ENCODE results near the gene CDADC1. TPM values are rescaled to one million over a fixed set of nuclear protein-coding genes. Genes with fewer than 3 reads are reported as not detected.
"Not testable (repeated sequence)": the region's sequence is repeated elsewhere in the genome, so short reads cannot be mapped to it uniquely, and the experiment has no call there.

Gene CDADC1
- total RNA-seq, 1 donor from 2014 or later = 9.5 TPM

DNA sequence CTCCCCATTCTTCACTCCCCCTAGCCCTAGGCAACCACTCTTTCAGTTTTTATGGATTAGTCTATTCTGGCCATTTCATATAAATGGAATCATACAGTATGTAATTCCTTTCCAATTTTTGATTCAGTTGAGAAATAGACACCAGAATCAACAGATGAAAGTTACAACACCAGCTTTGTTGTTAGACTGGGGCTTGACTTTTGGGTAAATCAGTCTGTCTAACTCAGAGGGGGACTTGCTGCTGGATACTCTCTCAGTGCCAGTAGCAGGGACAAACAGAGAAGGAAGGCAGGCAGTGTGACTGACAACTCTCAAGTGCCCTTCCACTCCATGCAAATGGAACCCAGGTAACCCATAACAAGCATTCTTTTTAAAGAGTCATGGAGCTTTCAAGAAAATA, 40.7 kb downstream of the CDADC1 start:
- DNase-seq = no peak
- Mint-ChIP-seq H3K27me3 (no peaks in the 10 kb centered on the region), H3K27ac (no peak overlapping the region), H3K9me3 (no peaks in the 10 kb centered on the region), H3K36me3 (ENCODE audit: low read depth) (peaks cover 6% of the 10 kb centered on the region), H3K4me3 (no peak overlapping the region), H3K4me1 (peaks cover 5% of the 10 kb centered on the region)
- intact Hi-C loops (cut with micrococcal nuclease) = no loop called here

DNA sequence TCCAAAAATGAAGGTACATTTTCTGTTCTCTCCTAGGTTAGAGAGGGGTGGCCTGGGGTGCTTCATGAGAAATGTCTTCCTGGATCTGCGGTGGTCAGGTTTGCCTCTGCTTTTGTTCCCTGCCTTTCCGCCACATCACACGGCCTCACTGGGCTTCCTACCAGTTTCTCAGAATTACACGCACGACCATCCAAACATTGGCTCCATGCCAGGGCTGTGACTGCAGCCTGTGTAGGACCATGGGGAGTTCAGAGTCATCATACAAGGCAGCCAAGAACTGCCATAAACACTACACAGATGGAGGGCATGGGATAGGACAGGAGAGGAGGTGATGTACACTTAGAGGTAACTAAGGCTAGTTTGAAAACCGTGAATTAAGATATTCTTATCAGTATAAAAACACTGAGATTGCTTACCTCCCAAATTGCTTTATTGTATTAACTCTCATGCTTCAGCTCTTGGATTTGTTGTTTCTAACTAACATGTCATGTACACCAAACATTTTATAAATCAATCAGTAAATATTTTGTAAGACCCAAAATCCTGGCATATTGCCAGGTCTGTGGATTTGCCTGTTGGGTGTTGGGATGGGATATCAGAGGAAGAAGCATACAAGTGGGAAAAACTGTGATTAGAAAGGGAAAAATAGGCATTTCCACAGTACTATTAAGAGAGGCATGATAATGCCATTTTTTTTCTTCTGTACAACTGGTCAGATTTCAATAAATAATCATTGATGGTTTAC, 45.2 kb downstream of the CDADC1 start:
- H3K9me3 Mint-ChIP-seq = no peaks in the 10 kb centered on the region
- DNase-seq = peak; percentile 63
- no peak overlapping the region for H3K4me3 Mint-ChIP-seq
- no peaks in the 10 kb centered on the region for H3K27me3 Mint-ChIP-seq
- H3K27ac Mint-ChIP-seq = peak overlapping the region; percentile 4
- intact Hi-C loops (cut with micrococcal nuclease) = no loop called here
- H3K4me1 Mint-ChIP-seq = peaks cover 5% of the 10 kb centered on the region
- H3K36me3 Mint-ChIP-seq (ENCODE audit: low read depth) = peaks cover 6% of the 10 kb centered on the region

DNA sequence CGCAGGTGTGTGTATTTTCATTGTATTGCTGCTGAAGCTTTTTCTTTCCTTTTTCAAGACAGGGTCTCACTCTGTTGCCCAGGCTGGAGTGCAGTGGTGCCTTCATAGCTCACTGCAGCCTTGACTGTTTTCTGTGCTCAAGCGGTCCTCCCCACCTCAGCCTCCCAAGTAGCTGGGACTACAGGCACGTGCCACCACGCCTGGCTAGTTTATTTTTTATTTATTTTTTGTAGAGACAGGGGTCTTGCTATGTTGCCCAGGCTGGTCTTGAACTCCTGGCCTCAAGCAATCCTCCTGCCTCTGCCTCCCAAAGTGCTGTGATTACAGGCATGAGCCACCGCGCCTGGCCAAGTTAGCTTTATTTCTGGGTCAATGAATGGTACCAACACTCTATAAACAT, 47.0 kb downstream of the CDADC1 start:
- intact Hi-C loops (cut with micrococcal nuclease); H3K4me1 Mint-ChIP-seq; H3K9me3 Mint-ChIP-seq; H3K4me3 Mint-ChIP-seq; H3K27ac Mint-ChIP-seq; DNase-seq; H3K27me3 Mint-ChIP-seq; H3K36me3 Mint-ChIP-seq (ENCODE audit: low read depth): not testable (repeated sequence)

DNA sequence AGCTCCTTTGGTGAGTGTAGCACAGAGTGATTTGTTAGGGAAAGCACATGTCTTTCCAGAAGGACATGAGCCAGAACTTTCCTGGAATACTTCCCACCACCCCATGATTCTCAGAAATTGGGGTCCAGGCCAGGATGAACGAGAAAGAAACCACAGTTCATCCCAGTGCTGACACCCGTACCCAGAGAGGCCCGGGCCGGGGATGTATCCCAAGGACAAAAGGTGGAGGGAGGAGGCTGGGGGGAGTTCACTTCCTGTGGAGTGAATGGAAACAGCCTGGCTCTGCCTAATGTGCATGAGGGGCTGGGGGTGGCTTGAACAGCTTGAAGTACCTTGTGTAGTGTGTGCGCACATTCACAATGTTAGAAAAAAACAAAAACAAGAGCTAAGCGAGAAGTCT, 47.5 kb downstream of the CDADC1 start:
- H3K36me3 Mint-ChIP-seq (ENCODE audit: low read depth) = peaks cover 3% of the 10 kb centered on the region
- DNase-seq = no peak
- H3K27me3 Mint-ChIP-seq = no peaks in the 10 kb centered on the region
- no peak overlapping the region for H3K4me3 Mint-ChIP-seq
- H3K9me3 Mint-ChIP-seq = no peaks in the 10 kb centered on the region
- H3K27ac Mint-ChIP-seq = no peak overlapping the region
- peaks cover 5% of the 10 kb centered on the region for H3K4me1 Mint-ChIP-seq
- intact Hi-C loops (cut with micrococcal nuclease) = no loop called here

DNA sequence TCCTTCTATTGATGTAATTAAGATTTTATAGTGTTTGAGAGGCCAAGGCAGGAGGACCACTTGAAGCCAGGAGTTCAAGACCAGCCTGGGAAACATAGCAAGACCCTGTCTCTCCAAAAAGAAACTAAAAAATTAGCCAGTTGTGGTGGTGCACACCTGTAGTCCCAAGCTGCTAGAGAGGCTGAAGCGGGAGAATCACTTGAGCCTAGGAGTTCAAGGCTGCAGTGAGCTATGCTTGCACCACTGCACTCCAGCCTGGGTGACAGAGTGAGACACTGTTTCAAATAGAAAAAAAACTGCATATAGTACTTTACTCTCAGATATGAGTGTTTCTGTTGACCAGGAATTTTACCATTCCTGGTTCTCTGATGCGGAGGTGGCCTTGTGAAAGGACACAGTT, 48.9 kb downstream of the CDADC1 start:
- DNase-seq = no peak
- H3K27me3 Mint-ChIP-seq = no peaks in the 10 kb centered on the region
- intact Hi-C loops (cut with micrococcal nuclease) = no loop called here
- H3K4me1 Mint-ChIP-seq = peaks cover 8% of the 10 kb centered on the region
- H3K36me3 Mint-ChIP-seq (ENCODE audit: low read depth) = peaks cover 3% of the 10 kb centered on the region
- H3K4me3 Mint-ChIP-seq = no peak overlapping the region
- H3K9me3 Mint-ChIP-seq = no peaks in the 10 kb centered on the region
- no peak overlapping the region for H3K27ac Mint-ChIP-seq

DNA sequence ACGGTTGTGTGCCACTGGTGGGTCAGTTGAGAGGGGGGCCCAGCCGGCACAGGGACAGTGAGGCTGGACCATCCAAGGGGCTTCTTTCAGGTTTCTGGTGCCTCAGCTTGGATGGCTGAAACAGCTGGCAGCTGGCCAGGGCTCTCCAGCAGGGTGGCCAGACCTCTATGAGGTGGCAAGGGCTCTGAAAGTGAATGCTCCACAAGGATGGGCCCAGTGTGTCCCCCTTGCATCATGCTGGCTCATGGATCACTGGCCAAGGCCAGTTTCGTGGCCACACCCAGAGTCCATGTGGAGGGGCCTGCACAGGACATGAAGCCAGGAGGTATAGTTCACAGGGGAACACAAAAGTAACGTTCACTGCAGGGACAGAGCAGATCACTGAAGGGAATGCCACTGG, 49.6 kb downstream of the CDADC1 start:
- no peak overlapping the region for H3K4me3 Mint-ChIP-seq
- peaks cover 11% of the 10 kb centered on the region for H3K4me1 Mint-ChIP-seq
- no peaks in the 10 kb centered on the region for H3K9me3 Mint-ChIP-seq
- DNase-seq = no peak
- H3K27me3 Mint-ChIP-seq = no peaks in the 10 kb centered on the region
- H3K27ac Mint-ChIP-seq = no peak overlapping the region
- intact Hi-C loops (cut with micrococcal nuclease) = no loop called here
- peaks cover 3% of the 10 kb centered on the region for H3K36me3 Mint-ChIP-seq (ENCODE audit: low read depth)

DNA sequence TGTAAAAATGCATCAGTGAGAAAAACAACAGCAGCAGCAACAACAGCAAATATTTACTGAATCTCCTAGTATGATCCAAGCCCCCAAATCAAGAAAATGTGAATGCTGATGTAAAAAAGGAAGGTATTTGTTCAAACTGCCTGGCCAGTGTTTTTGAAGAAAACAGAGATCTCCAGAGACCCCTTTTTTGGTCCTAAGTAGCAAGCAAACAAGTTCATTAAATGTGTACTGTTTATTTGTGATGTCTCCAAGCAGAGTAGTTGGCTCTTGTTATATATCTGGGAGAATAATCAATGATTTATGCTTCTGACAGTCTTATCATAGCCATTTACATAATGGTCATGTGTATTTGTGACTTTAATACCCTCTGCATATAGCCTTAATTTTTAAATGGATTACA, 50.7 kb downstream of the CDADC1 start:
- intact Hi-C loops (cut with micrococcal nuclease) = no loop called here
- H3K4me1 Mint-ChIP-seq = peaks cover 12% of the 10 kb centered on the region

DNA sequence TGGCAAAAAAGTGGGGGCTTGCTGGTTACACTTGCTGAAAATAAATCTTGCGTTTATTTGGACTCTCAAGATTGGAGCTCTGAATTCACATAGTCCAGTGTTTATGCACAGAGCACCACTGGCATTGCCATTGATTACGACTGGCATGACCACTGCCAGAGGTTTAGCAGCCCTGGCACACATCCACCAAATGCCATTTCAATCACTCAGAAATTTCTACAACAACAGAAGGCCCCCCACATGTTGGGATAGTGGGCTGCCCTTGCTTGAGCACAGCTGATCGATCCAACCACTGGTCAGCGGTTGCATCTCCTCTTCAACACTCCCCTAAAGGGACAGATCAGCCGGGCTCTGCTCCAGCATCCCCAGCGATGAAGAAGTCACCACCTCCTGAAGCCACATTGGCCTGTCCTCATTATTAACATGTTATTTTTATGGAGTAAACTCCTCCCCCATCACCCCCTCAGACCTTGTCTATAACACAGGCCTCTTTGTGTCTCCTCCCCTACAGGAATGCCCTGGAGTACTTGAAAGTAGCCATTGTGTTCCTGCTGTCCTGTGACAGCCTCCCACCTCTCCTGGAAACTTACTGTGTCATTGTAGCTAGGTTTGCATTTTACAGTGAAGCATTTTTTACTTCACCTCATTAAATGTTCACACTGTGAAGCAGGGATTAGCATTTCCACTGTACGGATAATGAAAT, 51.3 kb downstream of the CDADC1 start:
- no peaks in the 10 kb centered on the region for H3K36me3 Mint-ChIP-seq (ENCODE audit: low read depth)
- no peaks in the 10 kb centered on the region for H3K27me3 Mint-ChIP-seq
- no peak overlapping the region for H3K27ac Mint-ChIP-seq
- DNase-seq = no peak
- no peaks in the 10 kb centered on the region for H3K9me3 Mint-ChIP-seq
- peaks cover 12% of the 10 kb centered on the region for H3K4me1 Mint-ChIP-seq
- H3K4me3 Mint-ChIP-seq = no peak overlapping the region
- intact Hi-C loops (cut with micrococcal nuclease) = no loop called here

More for the DNA sequence above, 50.7 kb downstream of the CDADC1 start:
- Mint-ChIP-seq H3K9me3 (no peaks in the 10 kb centered on the region), H3K27ac (no peak overlapping the region), H3K36me3 (ENCODE audit: low read depth) (no peaks in the 10 kb centered on the region), H3K27me3 (no peaks in the 10 kb centered on the region), H3K4me3 (no peak overlapping the region)
- DNase-seq = no peak

DNA sequence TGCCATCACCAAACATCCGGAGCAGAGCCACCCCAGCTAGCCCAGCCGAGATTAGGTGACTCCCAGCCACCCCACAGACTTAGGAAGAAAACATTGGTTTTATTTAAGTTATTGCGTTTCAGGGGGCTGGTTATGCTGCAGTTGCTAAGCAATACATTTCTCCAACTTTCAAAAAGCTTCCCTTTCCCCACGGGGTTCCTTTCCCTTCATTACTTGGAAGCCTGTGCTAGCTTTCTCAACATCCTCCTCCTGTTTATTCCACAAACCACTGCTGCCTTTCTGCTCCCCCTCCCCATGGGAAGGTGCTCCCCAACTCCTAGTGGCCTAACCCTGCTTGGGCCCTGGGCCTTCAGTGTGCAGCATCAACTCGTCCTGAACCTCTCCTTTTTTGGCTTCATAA, 52.6 kb downstream of the CDADC1 start:
- no peak overlapping the region for H3K4me3 Mint-ChIP-seq
- no peaks in the 10 kb centered on the region for H3K36me3 Mint-ChIP-seq (ENCODE audit: low read depth)
- no peak overlapping the region for H3K27ac Mint-ChIP-seq
- intact Hi-C loops (cut with micrococcal nuclease) = loop anchor here (2.0 to 10.0 kb wide), 4 partner anchors 143 to 545 kb away; partner anchors contain the start of genes PHF11 and RCBTB1
- H3K27me3 Mint-ChIP-seq = no peaks in the 10 kb centered on the region
- H3K9me3 Mint-ChIP-seq = no peaks in the 10 kb centered on the region
- H3K4me1 Mint-ChIP-seq = peaks cover 12% of the 10 kb centered on the region
- DNase-seq = no peak

DNA sequence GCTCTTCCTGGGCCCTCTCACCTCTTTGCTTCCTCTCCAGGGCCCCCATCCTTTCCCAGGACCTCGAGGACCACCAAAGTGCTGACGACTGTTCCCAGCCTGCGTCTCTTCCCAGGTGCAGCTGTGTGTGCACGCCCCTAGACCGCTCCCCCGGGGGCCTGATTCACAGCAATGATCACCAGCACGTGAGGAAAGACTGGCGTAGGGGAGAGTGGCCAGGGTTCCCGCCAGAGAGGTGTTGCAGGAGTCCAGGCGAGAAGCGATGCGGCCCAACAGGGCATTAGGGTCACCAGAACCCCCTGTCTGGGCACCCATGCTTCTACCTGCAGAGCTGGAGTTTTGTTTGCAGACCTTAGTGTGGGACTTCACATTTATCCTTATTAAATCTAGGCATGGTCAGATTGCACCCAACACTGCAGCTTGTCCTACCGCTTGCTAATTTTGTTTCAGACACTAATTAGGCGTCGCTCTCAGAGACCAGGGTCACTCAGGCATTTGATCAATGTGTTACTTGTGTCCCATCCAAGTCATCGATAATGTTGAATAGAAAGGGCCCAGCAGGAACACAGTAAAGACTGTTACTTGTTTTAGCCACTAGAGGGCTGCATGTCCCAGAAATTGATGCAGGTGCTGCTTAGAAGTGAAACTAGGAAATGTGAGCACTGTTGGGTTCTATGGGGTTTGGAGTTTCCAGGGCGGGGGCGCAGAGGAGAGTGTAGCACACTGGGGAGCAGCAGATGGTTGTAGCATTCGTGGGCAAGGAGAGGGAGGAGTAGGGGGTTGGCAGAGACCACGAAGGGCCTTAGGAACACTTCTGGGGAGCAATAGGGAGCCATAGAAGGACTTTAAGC, 53.2 kb downstream of the CDADC1 start:
- intact Hi-C loops (cut with micrococcal nuclease) = loop anchor here (1.0 to 10.0 kb wide), 5 partner anchors 142 to 544 kb away; partner anchors contain the start of genes PHF11 and RCBTB1
- Mint-ChIP-seq H3K4me3 (peak overlapping the region; percentile 47), H3K27ac (peak overlapping the region; percentile 21)

DNA sequence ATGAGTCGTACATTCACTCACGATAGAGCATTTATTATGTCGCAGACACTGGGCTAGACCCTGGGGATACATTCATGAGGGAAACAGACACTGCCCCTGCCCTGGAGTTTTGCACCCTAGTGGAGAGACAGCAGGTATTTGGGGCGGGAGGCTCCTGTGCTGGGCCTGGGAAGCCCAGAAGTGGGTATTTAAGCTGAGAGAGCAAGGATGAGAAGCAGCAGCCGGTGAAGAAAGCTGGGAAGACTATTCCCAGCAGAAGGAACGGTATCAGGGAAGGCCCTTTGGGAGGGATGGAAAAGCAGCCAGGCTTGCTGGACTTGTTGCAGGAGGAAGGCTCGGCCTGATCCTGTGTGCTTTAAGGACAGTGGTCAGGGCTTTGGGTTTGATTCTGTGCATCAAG, 54.5 kb downstream of the CDADC1 start:
- H3K27ac Mint-ChIP-seq = no peak overlapping the region
- no peaks in the 10 kb centered on the region for H3K36me3 Mint-ChIP-seq (ENCODE audit: low read depth)
- no peak for DNase-seq
- H3K9me3 Mint-ChIP-seq = no peaks in the 10 kb centered on the region
- peaks cover 12% of the 10 kb centered on the region for H3K4me1 Mint-ChIP-seq
- intact Hi-C loops (cut with micrococcal nuclease) = loop anchor here (5.0 to 10.0 kb wide), 3 partner anchors 195 to 543 kb away; partner anchors contain the start of genes PHF11 and RCBTB1
- no peak overlapping the region for H3K4me3 Mint-ChIP-seq
- H3K27me3 Mint-ChIP-seq = no peaks in the 10 kb centered on the region

More for the DNA sequence above, 53.2 kb downstream of the CDADC1 start:
- H3K36me3 Mint-ChIP-seq (ENCODE audit: low read depth) = no peaks in the 10 kb centered on the region
- DNase-seq = peak; percentile 91
- no peaks in the 10 kb centered on the region for H3K9me3 Mint-ChIP-seq
- H3K4me1 Mint-ChIP-seq = peaks cover 12% of the 10 kb centered on the region
- no peaks in the 10 kb centered on the region for H3K27me3 Mint-ChIP-seq

DNA sequence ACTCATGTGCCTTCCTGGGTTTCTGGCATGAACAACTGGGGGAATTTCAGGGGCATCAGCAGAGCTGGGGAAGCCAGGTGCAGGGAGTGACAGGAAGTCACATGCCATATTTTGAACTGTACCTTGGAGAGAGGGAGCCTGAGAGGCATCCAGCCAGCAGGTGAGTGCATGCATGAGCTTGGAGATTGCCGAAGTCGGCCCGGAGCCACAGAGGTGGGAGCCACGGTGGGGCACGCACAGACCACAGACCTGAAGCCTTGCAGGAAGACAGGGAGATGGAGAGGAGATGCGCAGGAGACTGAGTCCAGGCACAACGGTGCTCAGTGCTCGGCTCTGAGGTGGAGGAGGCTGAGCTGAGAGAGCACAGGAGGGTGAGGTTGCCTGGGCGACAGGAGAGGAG, 55.1 kb downstream of the CDADC1 start:
- Mint-ChIP-seq H3K4me3 (no peak overlapping the region), H3K27me3 (no peaks in the 10 kb centered on the region), H3K36me3 (ENCODE audit: low read depth) (no peaks in the 10 kb centered on the region), H3K27ac (no peak overlapping the region), H3K9me3 (no peaks in the 10 kb centered on the region), H3K4me1 (peaks cover 12% of the 10 kb centered on the region)
- DNase-seq = no peak
- intact Hi-C loops (cut with micrococcal nuclease) = loop anchor here (5.0 to 10.0 kb wide), 3 partner anchors 194 to 542 kb away; partner anchors contain the start of genes PHF11 and RCBTB1

DNA sequence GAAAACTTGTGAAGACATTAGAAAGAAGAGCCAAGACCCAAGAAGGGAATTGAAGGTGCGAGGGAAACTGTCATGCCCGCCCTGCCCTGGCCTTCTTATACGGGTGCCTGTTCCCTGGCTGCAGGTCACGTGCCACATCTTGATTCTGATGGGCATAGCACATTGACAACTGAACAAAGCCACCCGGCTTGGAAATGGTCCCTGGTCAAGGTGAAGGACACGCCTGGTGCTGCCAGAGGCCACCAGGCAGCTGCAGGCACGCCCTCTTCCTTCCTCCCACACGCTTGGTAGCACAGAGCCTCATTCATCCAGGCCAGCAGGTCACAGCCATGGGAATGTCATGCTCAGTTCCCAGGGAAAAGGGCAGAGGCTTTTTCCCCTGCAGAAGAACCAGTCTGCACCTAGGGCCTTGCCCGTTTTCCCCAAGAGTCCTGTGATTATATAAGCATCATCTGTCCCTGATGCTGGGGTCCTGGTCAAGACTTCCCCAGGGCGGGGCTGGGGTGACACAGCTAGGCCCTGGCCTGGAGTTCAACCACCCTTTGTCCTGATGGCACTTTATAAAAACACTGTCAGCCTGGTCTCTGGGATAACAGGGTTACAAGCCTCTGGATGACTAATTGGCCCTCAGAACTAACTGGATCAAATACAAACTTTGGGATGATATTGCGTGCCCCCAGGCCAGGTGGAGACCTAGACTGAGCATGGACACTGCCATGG, 56.0 kb downstream of the CDADC1 start:
- no peaks in the 10 kb centered on the region for H3K27me3 Mint-ChIP-seq
- H3K4me3 Mint-ChIP-seq = no peak overlapping the region
- H3K27ac Mint-ChIP-seq = no peak overlapping the region
- intact Hi-C loops (cut with micrococcal nuclease) = loop anchor here (5.0 to 10.0 kb wide), 3 partner anchors 194 to 541 kb away; partner anchors contain the start of genes PHF11 and RCBTB1
- no peak for DNase-seq
- H3K9me3 Mint-ChIP-seq = no peaks in the 10 kb centered on the region
- H3K4me1 Mint-ChIP-seq = peaks cover 12% of the 10 kb centered on the region
- H3K36me3 Mint-ChIP-seq (ENCODE audit: low read depth) = no peaks in the 10 kb centered on the region

All from activated CD4-positive, alpha-beta T cell treated with anti-CD3 and anti-CD28 coated beads, Interleukin-2, amount 10 ng/mL, durations not matched to agents 24 days and 14 days (primary cell).